Esophagus muscularis mucosa (tissue), 4 donors: ENCODE results near the gene SELENOH. TPM values are rescaled to one million over a fixed set of nuclear protein-coding genes. Genes with fewer than 3 reads are reported as not detected.

Experiments used
- DNase-seq: peaks from one replicate; pipeline ENCODE4 v3.0.0-alpha.2; 2017; ENCODE audit errors: extremely low spot score
- H3K27ac ChIP-seq, 4 donors: fragments of 200-600 bp; sonication (generic); replicated peaks in 1 of 4; 1 replicate in 3 of 4; 2 replicates in 1 of 4; pipeline ENCODE4 v1.5.1; 2016 to 2019; ENCODE audit warnings: mild to moderate bottlenecking in 1 of 4
- H3K27me3 ChIP-seq, 4 donors: fragments of 200-600 bp; sonication (generic); one replicate each; pipeline versions ENCODE4 v1.5.1 to v1.6.0; 2016 to 2019
- H3K36me3 ChIP-seq, 4 donors: fragments of 200-600 bp; sonication (generic); one replicate each; pipeline ENCODE4 v1.5.1; 2016 to 2019
- H3K4me1 ChIP-seq, 4 donors: fragments of 200-600 bp; sonication (generic); one replicate each; pipeline ENCODE4 v1.5.1; 2016 to 2019
- H3K4me3 ChIP-seq, 4 donors: fragments of 200-600 bp; sonication (generic); 1 replicate in 2 of 4; 2 replicates in 2 of 4; pipeline ENCODE4 v1.5.1; 2016 to 2019; ENCODE audit warnings: mild to moderate bottlenecking in 4 of 4, moderate library complexity in 1 of 4
- H3K9me3 ChIP-seq, 4 donors: fragments of 200-600 bp; sonication (generic); 1 replicate in 3 of 4; 2 replicates in 1 of 4; pipeline ENCODE4 v1.5.1; 2016 to 2019
- CTCF ChIP-seq, 3 experiments: fragments of 200-600 bp in 2 of 3; fragments of 450-650 bp in 1 of 3; sonication (generic) in 2 of 3; IDR thresholded peaks; one replicate each; pipeline ENCODE4 v1.5.1; 2017 to 2019; ENCODE audit warnings: antibody characterized with exemption in 3 of 3, mild to moderate bottlenecking in 2 of 3, moderate library complexity in 1 of 3
- EP300 ChIP-seq: sonication (generic); formaldehyde crosslinking; IDR thresholded peaks from one replicate; pipeline ENCODE4 v1.6.1; 2017; ENCODE audit warnings: antibody characterized with exemption
- POLR2A ChIP-seq: fragments of 450-650 bp; IDR thresholded peaks from one replicate; pipeline ENCODE4 v1.6.1; 2017; ENCODE audit warnings: antibody characterized with exemption, moderate library complexity, mild to moderate bottlenecking, low read depth
- POLR2AphosphoS5 ChIP-seq, 2 donors: sonication (generic); formaldehyde crosslinking; IDR thresholded peaks; one replicate each; pipeline ENCODE4 v1.6.1; 2017; ENCODE audit warnings: antibody characterized with exemption in 2 of 2
- WGBS: methylation state at CpG from one replicate; pipeline ENCODE4 v1.1.5; 2018; 5-methylcytosine and 5-hydroxymethylcytosine counted together
- intact Hi-C: fragments of 100-400 bp; cut with DNase I; formaldehyde crosslinking; loops from one replicate; pipeline ENCODE4 v1.15.1; 2023
- total RNA-seq, 4 donors: library from RNA; depleted of rRNA; stranded (reverse); fragments of >200 nt; gene quantifications; one replicate each; pipeline versions ENCODE4 v1.1.0 to v1.2.1, GENCODE V29; 2016

Gene SELENOH, protein sequence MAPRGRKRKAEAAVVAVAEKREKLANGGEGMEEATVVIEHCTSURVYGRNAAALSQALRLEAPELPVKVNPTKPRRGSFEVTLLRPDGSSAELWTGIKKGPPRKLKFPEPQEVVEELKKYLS
- total RNA-seq: 100 to 1,000 TPM in 1 of 4 donors, 10 to 100 TPM in 3; 71.4 to 109 (median 82.6) TPM

DNA sequence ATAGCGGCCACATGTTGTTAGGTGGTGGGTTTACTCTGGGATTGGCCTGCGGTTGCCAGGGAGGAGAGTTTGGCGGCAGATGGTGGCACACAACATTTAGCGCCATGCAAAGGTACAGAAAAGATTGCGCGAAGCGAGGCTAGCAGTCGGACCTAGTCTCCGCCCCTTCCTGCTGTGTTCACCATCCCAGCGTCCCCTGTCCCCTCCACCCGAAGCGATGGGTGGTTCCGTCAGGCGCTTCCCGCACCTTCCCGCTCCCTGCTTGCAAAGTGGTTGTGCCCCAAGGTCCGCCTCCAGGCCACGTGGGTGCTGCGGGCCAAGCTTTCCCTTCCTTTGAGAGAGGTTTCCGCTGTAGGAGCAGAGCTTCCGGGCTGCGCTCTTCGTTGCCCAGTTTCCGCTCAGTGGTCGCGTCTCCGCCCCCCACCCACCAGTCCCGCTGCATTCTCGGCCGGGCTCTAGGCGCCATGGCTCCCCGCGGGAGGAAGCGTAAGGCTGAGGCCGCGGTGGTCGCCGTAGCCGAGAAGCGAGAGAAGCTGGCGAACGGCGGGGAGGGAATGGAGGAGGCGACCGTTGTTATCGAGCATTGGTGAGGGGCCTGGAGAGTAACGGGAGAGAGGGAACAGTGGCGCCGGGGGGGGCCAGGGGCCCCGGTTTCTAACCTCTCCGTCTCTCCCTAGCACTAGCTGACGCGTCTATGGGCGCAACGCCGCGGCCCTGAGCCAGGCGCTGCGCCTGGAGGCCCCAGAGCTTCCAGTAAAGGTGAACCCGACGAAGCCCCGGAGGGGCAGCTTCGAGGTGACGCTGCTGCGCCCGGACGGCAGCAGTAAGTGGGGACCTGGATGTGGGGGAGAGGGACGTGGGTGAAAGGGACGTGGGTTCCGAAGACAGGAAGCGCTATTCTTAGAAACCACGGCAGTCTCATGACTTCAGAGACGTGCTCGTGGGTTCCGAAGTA, at the start of gene SELENOH:
Gene SELENOH (plus strand): TSS at position 360 of the 955 bp plus-strand sequence. CDS start 105 bp downstream, at position 465.
- peak; percentile 99 for DNase-seq
- H3K9me3 ChIP-seq: no peaks in the 10 kb centered on the region
- TF ChIP-seq POLR2AphosphoS5 (IDR thresholded peaks at IDR 0.05) (peak; percentile 95 to 98), CTCF (IDR thresholded peaks at IDR 0.05) (no peak)
- peak within 1 kb of the TSS; percentile 74 to 99 (median 84) for H3K4me3 ChIP-seq
- H3K27me3 ChIP-seq: no peaks in the 10 kb centered on the region
- H3K4me1 ChIP-seq: peaks cover 16 to 25% (median 19%) of the 10 kb centered on the region in 4 donors
- H3K36me3 ChIP-seq: peaks cover 24 to 73% (median 60%) of the 10 kb centered on the region in 4 donors
- H3K27ac ChIP-seq: peak within 1 kb of the TSS; percentile 89 to 97 (median 96)
- WGBS: 0% methylated on average over 45 of the region's 75 CpGs
- intact Hi-C loops: no loop called here

- Histone ChIP-seq H3K4me1 (no peaks in the 10 kb centered on the region), H3K4me3 (no peak overlapping the region), H3K27me3 (no peaks in the 10 kb centered on the region), H3K9me3 (no peaks in the 10 kb centered on the region), H3K36me3 (peaks cover 68 to 100% (median 93%) of the 10 kb centered on the region in 4 donors), H3K27ac (no peak overlapping the region)
- no peak for TF ChIP-seq POLR2AphosphoS5 (IDR thresholded peaks at IDR 0.05)
- TF ChIP-seq EP300: no peak
- no peak for TF ChIP-seq CTCF (IDR thresholded peaks at IDR 0.05)
- TF ChIP-seq POLR2A: no peak
- WGBS: 91% methylated on average over 18 of the region's 18 CpGs
- intact Hi-C loops: no loop called here
- DNase-seq: no peak
These were observed 42.4 kb upstream of the SELENOH start for GRCh38 chr11:57698843-57699365.

- Histone ChIP-seq H3K27ac (no peak overlapping the region), H3K4me1 (no peaks in the 10 kb centered on the region), H3K36me3 (peaks cover 64 to 100% (median 93%) of the 10 kb centered on the region in 4 donors), H3K9me3 (no peaks in the 10 kb centered on the region), H3K4me3 (no peak overlapping the region), H3K27me3 (no peaks in the 10 kb centered on the region)
- WGBS: 86% methylated on average over 10 of the region's 10 CpGs
- TF ChIP-seq POLR2A: no peak
- no peak for TF ChIP-seq EP300
- no peak for TF ChIP-seq POLR2AphosphoS5 (IDR thresholded peaks at IDR 0.05)
- no peak for TF ChIP-seq CTCF (IDR thresholded peaks at IDR 0.05)
- intact Hi-C loops: no loop called here
- DNase-seq: no peak
These were observed 41.5 kb upstream of the SELENOH start for GRCh38 chr11:57699813-57700212.

DNA sequence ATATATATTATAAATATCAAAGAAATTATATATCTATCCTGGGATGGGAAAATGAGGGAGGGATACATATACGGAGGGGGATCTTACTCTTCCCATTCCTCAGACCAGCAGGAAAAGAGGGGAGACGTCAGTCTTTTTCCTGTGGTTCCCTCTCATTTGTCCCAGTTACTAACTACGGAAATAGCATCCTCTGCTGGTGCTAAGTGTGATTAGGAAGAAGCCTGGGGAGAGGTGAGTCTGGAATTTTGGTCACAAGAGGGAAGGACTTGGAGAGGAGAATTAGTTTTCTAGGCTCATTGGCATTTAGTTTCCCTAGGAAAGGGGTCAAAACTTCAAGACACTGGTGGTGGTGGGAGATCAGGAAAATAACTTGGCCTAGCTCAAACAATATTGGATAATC, 40.9 kb upstream of the SELENOH start:
- DNase-seq: no peak

More for the DNA sequence above, 40.9 kb upstream of the SELENOH start:
- Histone ChIP-seq H3K27me3 (no peaks in the 10 kb centered on the region), H3K4me3 (no peak overlapping the region), H3K4me1 (no peaks in the 10 kb centered on the region), H3K36me3 (peaks cover 58 to 96% (median 90%) of the 10 kb centered on the region in 4 donors), H3K27ac (no peak overlapping the region), H3K9me3 (no peaks in the 10 kb centered on the region)
- intact Hi-C loops: no loop called here
- 57% methylated on average over 3 of the region's 3 CpGs for WGBS
- no peak for TF ChIP-seq EP300
- TF ChIP-seq POLR2AphosphoS5 (IDR thresholded peaks at IDR 0.05): no peak
- no peak for TF ChIP-seq CTCF (IDR thresholded peaks at IDR 0.05)
- TF ChIP-seq POLR2A: no peak
